GM23338 (cell line): ENCODE measurements around the gene XYLT1.

ENCODE experiments used
- EZH2 ChIP-seq: fragments of 200-600 bp; sonication (generic); IDR thresholded peaks from one replicate; pipeline ENCODE4 v1.8.0; 2017; ENCODE audit warnings: antibody characterized with exemption, mild to moderate bottlenecking, low read depth; ENCODE audit not compliant: unreplicated experiment
- EZH2phosphoT487 ChIP-seq: fragments of 200-600 bp; sonication (generic); IDR thresholded peaks from one replicate; pipeline ENCODE4 v1.8.1; 2018; ENCODE audit warnings: antibody characterized with exemption; ENCODE audit not compliant: unreplicated experiment
- NANOG ChIP-seq: IDR thresholded peaks from 2 replicates; pipeline ENCODE4 v1.6.1; 2016; ENCODE audit warnings: antibody characterized with exemption, borderline replicate concordance
- POLR2AphosphoS5 ChIP-seq: IDR thresholded peaks from 2 replicates; pipeline ENCODE4 v1.6.1; 2016; ENCODE audit warnings: antibody characterized with exemption, low read depth
- STAT1 ChIP-seq: IDR thresholded peaks from one replicate; pipeline ENCODE4 v1.6.1; 2016; ENCODE audit warnings: antibody characterized with exemption; ENCODE audit not compliant: unreplicated experiment
- TF ChIP-seq, protein P1 (sequence below): IDR thresholded peaks from one replicate; pipeline ENCODE4 v1.6.1; 2018; ENCODE audit warnings: antibody characterized with exemption; ENCODE audit not compliant: unreplicated experiment
- TF ChIP-seq, protein P2 (sequence below), 2 experiments: fragments of 200-600 bp in 1 of 2; sonication (generic) in 1 of 2; conservative IDR thresholded peaks; 2 replicates each; pipeline versions ENCODE4 v1.5.1 to v1.6.1; 2016 to 2017; ENCODE audit warnings: antibody characterized with exemption in 2 of 2, low read depth in 2 of 2, mild to moderate bottlenecking in 2 of 2, moderate library complexity in 1 of 2

DNA sequence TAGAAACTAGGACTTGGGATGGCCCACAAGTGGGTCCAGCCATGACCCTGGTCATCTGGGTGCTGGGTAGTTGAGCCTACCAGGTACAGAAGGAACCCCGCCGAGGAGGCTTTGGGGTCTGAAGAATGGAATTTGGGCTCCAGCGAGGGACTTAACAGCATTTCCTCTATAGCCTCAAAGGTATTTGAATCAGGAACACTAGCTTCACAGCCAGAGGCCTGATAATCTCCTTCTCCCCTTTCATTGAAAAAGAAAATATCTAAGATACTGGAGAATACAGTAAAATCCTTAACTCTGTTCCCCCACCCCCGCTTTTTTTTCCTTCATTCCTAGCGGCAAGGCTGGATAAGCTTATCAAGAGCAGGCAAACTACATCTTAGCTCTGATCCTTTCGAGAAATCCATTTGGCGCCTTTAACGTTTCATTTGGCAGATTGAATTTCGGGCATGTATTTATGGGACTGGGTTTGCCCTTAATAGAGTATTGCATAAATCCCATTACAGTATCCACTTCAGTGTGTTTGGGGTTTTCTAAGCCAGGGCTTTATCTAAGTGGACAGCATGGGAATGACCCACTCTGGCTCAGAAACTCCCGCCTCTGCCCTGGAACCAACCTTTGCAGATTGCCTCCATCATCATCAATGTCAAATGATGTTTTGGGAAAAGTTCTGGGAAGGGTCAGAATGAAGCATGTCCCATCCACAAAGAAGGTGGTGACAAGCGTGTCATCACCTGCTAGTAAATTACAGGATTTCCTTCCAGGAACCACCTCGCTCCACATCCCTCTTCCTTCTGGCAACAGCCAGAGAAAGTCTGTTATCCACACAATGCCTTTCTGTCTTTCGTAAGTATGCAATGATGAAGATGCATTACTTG, 36.9 kb downstream of the XYLT1 start:
- TF ChIP-seq, protein P1, sequence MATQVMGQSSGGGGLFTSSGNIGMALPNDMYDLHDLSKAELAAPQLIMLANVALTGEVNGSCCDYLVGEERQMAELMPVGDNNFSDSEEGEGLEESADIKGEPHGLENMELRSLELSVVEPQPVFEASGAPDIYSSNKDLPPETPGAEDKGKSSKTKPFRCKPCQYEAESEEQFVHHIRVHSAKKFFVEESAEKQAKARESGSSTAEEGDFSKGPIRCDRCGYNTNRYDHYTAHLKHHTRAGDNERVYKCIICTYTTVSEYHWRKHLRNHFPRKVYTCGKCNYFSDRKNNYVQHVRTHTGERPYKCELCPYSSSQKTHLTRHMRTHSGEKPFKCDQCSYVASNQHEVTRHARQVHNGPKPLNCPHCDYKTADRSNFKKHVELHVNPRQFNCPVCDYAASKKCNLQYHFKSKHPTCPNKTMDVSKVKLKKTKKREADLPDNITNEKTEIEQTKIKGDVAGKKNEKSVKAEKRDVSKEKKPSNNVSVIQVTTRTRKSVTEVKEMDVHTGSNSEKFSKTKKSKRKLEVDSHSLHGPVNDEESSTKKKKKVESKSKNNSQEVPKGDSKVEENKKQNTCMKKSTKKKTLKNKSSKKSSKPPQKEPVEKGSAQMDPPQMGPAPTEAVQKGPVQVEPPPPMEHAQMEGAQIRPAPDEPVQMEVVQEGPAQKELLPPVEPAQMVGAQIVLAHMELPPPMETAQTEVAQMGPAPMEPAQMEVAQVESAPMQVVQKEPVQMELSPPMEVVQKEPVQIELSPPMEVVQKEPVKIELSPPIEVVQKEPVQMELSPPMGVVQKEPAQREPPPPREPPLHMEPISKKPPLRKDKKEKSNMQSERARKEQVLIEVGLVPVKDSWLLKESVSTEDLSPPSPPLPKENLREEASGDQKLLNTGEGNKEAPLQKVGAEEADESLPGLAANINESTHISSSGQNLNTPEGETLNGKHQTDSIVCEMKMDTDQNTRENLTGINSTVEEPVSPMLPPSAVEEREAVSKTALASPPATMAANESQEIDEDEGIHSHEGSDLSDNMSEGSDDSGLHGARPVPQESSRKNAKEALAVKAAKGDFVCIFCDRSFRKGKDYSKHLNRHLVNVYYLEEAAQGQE: no peak
- TF ChIP-seq, protein P2, sequence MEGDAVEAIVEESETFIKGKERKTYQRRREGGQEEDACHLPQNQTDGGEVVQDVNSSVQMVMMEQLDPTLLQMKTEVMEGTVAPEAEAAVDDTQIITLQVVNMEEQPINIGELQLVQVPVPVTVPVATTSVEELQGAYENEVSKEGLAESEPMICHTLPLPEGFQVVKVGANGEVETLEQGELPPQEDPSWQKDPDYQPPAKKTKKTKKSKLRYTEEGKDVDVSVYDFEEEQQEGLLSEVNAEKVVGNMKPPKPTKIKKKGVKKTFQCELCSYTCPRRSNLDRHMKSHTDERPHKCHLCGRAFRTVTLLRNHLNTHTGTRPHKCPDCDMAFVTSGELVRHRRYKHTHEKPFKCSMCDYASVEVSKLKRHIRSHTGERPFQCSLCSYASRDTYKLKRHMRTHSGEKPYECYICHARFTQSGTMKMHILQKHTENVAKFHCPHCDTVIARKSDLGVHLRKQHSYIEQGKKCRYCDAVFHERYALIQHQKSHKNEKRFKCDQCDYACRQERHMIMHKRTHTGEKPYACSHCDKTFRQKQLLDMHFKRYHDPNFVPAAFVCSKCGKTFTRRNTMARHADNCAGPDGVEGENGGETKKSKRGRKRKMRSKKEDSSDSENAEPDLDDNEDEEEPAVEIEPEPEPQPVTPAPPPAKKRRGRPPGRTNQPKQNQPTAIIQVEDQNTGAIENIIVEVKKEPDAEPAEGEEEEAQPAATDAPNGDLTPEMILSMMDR (conservative IDR thresholded peaks at IDR 0.05; ENCODE audit: low read depth in 2 of 2): no peak
- TF ChIP-seq POLR2AphosphoS5 (no peak), EZH2 (no peak), EZH2phosphoT487 (no peak), STAT1 (no peak), NANOG (no peak)
